Tibial nerve (tissue), 4 donors: ENCODE results near the gene PCK2.
"Not testable (repeated sequence)": the region's sequence is repeated elsewhere in the genome, so short reads cannot be mapped to it uniquely, and the experiment has no call there.

Experiments used
- EP300 ChIP-seq, 2 donors: sonication (generic); formaldehyde crosslinking; IDR thresholded peaks; one replicate each; pipeline ENCODE4 v1.6.1; 2017; ENCODE audit warnings: antibody characterized with exemption in 2 of 2, mild to moderate bottlenecking in 1 of 2
- POLR2A ChIP-seq, 2 donors: fragments of 450-650 bp; IDR thresholded peaks; one replicate each; pipeline ENCODE4 v1.6.1; 2017; ENCODE audit warnings: antibody characterized with exemption in 2 of 2, mild to moderate bottlenecking in 2 of 2, moderate library complexity in 2 of 2
- TF ChIP-seq, protein P1 (sequence below), 5 experiments: fragments of 200-600 bp in 3 of 5; fragments of 450-650 bp in 2 of 5; sonication (generic) in 3 of 5; IDR thresholded peaks; one replicate each; pipeline ENCODE4 v1.5.1; 2016 to 2019; ENCODE audit warnings: antibody characterized with exemption in 5 of 5, mild to moderate bottlenecking in 3 of 5, moderate library complexity in 2 of 5

DNA sequence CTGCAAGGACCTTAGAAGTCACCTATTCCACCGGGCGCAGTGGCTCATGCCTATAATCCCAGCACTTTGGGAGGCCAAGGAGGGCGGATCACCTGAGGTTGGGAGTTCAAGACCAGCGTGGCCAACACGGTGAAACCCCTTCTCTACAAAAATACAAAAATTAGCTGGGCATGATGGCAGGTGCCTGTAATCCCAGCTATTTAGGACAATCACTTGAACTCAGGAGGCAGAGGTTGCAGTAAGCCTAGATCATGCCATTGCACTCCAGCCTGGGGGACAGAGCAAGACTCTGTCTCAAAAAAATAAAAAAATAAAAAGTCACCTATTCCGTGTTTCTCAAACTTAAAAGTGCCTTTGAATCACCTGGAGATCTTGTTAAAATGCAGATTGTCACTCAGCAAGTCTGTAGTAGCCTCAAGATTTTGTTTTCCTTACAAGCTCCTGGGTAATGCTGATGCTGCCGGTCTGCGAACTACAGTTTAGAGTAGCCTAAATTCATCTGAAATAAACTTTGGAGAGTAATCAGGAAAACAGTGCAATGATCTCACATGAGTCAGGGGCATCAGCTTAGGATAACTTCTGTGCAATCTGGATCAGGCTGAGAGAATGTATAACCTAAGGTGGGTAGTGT lies 11.6 kb downstream of the PCK2 start:
- TF ChIP-seq POLR2A, EP300 (IDR thresholded peaks at IDR 0.05): not testable (repeated sequence)
- TF ChIP-seq, protein P1, sequence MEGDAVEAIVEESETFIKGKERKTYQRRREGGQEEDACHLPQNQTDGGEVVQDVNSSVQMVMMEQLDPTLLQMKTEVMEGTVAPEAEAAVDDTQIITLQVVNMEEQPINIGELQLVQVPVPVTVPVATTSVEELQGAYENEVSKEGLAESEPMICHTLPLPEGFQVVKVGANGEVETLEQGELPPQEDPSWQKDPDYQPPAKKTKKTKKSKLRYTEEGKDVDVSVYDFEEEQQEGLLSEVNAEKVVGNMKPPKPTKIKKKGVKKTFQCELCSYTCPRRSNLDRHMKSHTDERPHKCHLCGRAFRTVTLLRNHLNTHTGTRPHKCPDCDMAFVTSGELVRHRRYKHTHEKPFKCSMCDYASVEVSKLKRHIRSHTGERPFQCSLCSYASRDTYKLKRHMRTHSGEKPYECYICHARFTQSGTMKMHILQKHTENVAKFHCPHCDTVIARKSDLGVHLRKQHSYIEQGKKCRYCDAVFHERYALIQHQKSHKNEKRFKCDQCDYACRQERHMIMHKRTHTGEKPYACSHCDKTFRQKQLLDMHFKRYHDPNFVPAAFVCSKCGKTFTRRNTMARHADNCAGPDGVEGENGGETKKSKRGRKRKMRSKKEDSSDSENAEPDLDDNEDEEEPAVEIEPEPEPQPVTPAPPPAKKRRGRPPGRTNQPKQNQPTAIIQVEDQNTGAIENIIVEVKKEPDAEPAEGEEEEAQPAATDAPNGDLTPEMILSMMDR (IDR thresholded peaks at IDR 0.05): not testable (repeated sequence)
